ENCODE measurements around the gene CBARP. TPM values are rescaled to one million over a fixed set of nuclear protein-coding genes. Genes with fewer than 3 reads are reported as not detected.

Gene CBARP
- total and polyA plus RNA-seq, 2 of the 13 experiments (the other 11 are each of a cell fraction or from before 2014, with no cell fraction given), result 1.2 to 1.4 TPM

DNA sequence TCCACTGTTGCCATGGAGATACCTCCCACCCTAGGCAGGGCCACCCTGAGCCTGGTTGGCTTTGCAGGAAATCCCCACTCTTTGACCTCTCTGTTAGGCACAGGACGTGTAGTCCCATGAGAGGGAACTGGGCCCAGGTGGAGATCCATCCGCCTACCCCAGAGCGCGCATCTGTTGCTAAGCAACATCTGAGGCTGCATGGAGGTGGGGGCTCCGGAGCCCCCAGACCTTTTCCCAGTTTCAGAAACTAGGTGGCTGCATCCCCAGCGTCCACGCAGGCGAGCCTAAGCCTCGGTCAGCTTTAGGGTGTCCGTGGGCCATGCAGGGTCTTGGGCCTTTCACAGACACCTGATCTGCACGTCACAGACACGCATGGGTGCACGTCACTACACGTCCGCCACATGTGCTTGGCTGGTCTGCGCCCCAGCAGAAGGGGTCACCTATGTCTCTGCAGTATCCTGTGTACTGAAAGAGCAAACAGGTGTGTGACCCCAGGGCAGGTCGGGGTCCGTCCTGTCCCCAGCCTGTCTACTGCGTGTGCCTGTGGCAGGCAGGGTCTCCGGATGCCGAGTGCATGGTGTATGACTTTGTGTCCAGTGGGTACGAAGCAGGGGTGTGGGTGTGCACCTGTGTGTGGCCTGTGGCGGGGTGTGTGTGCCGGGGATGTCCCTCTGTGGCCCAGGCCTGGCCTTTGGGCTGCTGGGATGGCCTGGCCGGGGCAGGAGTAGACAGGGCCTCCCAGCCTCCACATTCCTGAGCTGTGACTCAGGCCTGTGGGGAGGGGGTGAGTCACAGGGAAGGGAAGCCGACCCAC is 27.2 kb upstream of the CBARP start:
- intact Hi-C loops (cut with micrococcal nuclease; ENCODE audit: unreplicated experiment) (no loop called here), in situ Hi-C loops (cut with HindIII; ENCODE audit: extremely low pct_ligation_motif_present, low pct_unique_long_range_greater_than_20kb) (no loop called here)
- Histone ChIP-seq H3K79me2 (ENCODE audit: insufficient read depth, low read length) (peaks cover 11% of the 10 kb centered on the region), H3K36me3 (replicated peaks in 1 of 2; ENCODE audit: control insufficient read depth in 1 of 2, insufficient read depth in 2 of 2, low read length in 2 of 2) (no peaks in the 10 kb centered on the region), H3K27me3 (ENCODE audit: control insufficient read depth in 1 of 2, insufficient read depth in 2 of 2, low read length in 2 of 2) (no peaks in the 10 kb centered on the region), H3K9ac (ENCODE audit: insufficient read depth, low read depth, low read length) (peak overlapping the region; percentile 56), H3K4me3 (replicated peaks in 1 of 3; ENCODE audit: insufficient read depth in 1 of 3, low read depth in 2 of 3, low read length in 3 of 3) (peak overlapping the region; percentile 9 to 90 (median 9); a peak in 4 of 6 replicates), H4K20me1 (ENCODE audit: insufficient read depth, low read length) (peaks cover 5% of the 10 kb centered on the region; the same call in 1 of the 2 replicates), H3K4me2 (ENCODE audit: low read depth, low read length) (peak overlapping the region; percentile 89), H3K4me1 (ENCODE audit: insufficient read depth, low read length) (peaks cover 67% of the 10 kb centered on the region), H3K9me3 (ENCODE audit: low read length) (no peaks in the 10 kb centered on the region), H2AFZ (ENCODE audit: low read length) (no peak overlapping the region), H3K27ac (ENCODE audit: extremely low read length, insufficient read depth, low read length) (peak overlapping the region; percentile 82)
- DNase-seq (ENCODE audit: low spot score), result peak; percentile 84
- peak; percentile 32 for ATAC-seq
- ChIA-PET CTCF (ENCODE audit: low intra/inter-chr PET ratio, low total read pairs) (interaction anchor here (3.8 kb wide), 1 partner anchor 21 kb away, joined by 60 read pairs; no protein-coding TSS in a partner anchor), POLR2A (interaction anchor here (0.6 to 12.8 kb wide), 5 partner anchors 9 to 237 kb away, joined by 3 to 668 read pairs (median 24); partner anchors contain the start of genes ATP5F1D, FAM174C and MIDN)
- no TSS peak for BruUV-seq (replicated peaks)
- WGBS (ENCODE audit: low lambda C conversion rate), result 27% methylated on average over 15 of the region's 26 CpGs
- peak; percentile 60 for FAIRE-seq
- TF ChIP-seq, protein P1, sequence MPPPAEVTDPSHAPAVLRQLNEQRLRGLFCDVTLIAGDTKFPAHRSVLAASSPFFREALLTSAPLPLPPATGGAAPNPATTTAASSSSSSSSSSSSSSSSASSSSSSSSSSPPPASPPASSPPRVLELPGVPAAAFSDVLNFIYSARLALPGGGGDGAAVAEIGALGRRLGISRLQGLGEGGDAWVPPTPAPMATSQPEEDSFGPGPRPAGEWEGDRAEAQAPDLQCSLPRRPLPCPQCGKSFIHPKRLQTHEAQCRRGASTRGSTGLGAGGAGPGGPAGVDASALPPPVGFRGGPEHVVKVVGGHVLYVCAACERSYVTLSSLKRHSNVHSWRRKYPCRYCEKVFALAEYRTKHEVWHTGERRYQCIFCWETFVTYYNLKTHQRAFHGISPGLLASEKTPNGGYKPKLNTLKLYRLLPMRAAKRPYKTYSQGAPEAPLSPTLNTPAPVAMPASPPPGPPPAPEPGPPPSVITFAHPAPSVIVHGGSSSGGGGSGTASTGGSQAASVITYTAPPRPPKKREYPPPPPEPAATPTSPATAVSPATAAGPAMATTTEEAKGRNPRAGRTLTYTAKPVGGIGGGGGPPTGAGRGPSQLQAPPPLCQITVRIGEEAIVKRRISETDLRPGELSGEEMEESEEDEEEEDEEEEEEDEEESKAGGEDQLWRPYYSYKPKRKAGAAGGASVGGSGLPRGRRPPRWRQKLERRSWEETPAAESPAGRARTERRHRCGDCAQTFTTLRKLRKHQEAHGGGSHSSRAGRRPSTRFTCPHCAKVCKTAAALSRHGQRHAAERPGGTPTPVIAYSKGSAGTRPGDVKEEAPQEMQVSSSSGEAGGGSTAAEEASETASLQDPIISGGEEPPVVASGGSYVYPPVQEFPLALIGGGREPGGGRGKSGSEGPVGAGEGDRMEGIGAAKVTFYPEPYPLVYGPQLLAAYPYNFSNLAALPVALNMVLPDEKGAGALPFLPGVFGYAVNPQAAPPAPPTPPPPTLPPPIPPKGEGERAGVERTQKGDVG (CRISPR knock-in tag; IDR thresholded peaks at IDR 0.05; ENCODE audit: borderline replicate concordance), result peak; percentile 44; the same call in 1 of the 2 replicates
- TF ChIP-seq, protein P2, sequence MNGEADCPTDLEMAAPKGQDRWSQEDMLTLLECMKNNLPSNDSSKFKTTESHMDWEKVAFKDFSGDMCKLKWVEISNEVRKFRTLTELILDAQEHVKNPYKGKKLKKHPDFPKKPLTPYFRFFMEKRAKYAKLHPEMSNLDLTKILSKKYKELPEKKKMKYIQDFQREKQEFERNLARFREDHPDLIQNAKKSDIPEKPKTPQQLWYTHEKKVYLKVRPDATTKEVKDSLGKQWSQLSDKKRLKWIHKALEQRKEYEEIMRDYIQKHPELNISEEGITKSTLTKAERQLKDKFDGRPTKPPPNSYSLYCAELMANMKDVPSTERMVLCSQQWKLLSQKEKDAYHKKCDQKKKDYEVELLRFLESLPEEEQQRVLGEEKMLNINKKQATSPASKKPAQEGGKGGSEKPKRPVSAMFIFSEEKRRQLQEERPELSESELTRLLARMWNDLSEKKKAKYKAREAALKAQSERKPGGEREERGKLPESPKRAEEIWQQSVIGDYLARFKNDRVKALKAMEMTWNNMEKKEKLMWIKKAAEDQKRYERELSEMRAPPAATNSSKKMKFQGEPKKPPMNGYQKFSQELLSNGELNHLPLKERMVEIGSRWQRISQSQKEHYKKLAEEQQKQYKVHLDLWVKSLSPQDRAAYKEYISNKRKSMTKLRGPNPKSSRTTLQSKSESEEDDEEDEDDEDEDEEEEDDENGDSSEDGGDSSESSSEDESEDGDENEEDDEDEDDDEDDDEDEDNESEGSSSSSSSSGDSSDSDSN (CRISPR knock-in tag; IDR thresholded peaks at IDR 0.05), result peak; percentile 74
- TF ChIP-seq ETV5 (CRISPR knock-in tag; IDR thresholded peaks at IDR 0.05; ENCODE audit: borderline replicate concordance), result peak; percentile 78
- TF ChIP-seq, protein P3, sequence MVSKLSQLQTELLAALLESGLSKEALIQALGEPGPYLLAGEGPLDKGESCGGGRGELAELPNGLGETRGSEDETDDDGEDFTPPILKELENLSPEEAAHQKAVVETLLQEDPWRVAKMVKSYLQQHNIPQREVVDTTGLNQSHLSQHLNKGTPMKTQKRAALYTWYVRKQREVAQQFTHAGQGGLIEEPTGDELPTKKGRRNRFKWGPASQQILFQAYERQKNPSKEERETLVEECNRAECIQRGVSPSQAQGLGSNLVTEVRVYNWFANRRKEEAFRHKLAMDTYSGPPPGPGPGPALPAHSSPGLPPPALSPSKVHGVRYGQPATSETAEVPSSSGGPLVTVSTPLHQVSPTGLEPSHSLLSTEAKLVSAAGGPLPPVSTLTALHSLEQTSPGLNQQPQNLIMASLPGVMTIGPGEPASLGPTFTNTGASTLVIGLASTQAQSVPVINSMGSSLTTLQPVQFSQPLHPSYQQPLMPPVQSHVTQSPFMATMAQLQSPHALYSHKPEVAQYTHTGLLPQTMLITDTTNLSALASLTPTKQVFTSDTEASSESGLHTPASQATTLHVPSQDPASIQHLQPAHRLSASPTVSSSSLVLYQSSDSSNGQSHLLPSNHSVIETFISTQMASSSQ (IDR thresholded peaks at IDR 0.05; ENCODE audit: low read depth), result no peak
- TF ChIP-seq, protein P3 (CRISPR knock-in tag; IDR thresholded peaks at IDR 0.05; ENCODE audit: borderline replicate concordance), result 0 out of 2 replicates have a peak, but pooled peaks have one; percentile 28
- peak; percentile 52; the same call in 1 of the 2 replicates for TF ChIP-seq RELA (CRISPR knock-in tag; IDR thresholded peaks at IDR 0.05)
- TF ChIP-seq, protein P4, sequence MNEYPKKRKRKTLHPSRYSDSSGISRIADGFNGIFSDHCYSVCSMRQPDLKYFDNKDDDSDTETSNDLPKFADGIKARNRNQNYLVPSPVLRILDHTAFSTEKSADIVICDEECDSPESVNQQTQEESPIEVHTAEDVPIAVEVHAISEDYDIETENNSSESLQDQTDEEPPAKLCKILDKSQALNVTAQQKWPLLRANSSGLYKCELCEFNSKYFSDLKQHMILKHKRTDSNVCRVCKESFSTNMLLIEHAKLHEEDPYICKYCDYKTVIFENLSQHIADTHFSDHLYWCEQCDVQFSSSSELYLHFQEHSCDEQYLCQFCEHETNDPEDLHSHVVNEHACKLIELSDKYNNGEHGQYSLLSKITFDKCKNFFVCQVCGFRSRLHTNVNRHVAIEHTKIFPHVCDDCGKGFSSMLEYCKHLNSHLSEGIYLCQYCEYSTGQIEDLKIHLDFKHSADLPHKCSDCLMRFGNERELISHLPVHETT (CRISPR knock-in tag; conservative IDR thresholded peaks at IDR 0.05), result peak; percentile 60
- TF ChIP-seq ZNF724P (CRISPR knock-in tag; IDR thresholded peaks at IDR 0.05; ENCODE audit: borderline replicate concordance), result 0 out of 2 replicates have a peak, but pooled peaks have one; percentile 57
